Breast epithelium (tissue), 4 donors: ENCODE results near the gene REPS1. TPM values are rescaled to one million over a fixed set of nuclear protein-coding genes. Genes with fewer than 3 reads are reported as not detected.

ENCODE experiments used
- DNase-seq, 2 donors: peaks; one replicate each; pipeline ENCODE4 v3.0.0-alpha.2; 2019; ENCODE audit warnings: low spot score in 2 of 2
- H3K27ac ChIP-seq, 2 donors: fragments of 200-600 bp; sonication (generic) in 1 of 2; one replicate each; pipeline ENCODE4 v1.5.1; 2016 to 2019; ENCODE audit warnings: mild to moderate bottlenecking in 1 of 2
- H3K27me3 ChIP-seq, 2 donors: fragments of 200-600 bp; sonication (generic) in 1 of 2; one replicate each; pipeline versions ENCODE4 v1.5.1 to v1.6.0; 2017 to 2019; ENCODE audit warnings: control low read depth in 1 of 2, mild to moderate bottlenecking in 1 of 2
- H3K36me3 ChIP-seq: fragments of 200-600 bp; one replicate; pipeline ENCODE4 v1.5.1; 2019
- H3K4me1 ChIP-seq, 2 donors: fragments of 200-600 bp; sonication (generic); one replicate each; pipeline ENCODE4 v1.5.1; 2016 to 2019; ENCODE audit warnings: control low read depth in 1 of 2
- H3K4me3 ChIP-seq, 3 donors: fragments of 200-600 bp; sonication (generic); 1 replicate in 2 of 3; 2 replicates in 1 of 3; pipeline ENCODE4 v1.5.1; 2016 to 2019; ENCODE audit warnings: mild to moderate bottlenecking in 3 of 3, moderate library complexity in 2 of 3
- H3K9me3 ChIP-seq, 2 donors: fragments of 200-600 bp; sonication (generic) in 1 of 2; one replicate each; pipeline ENCODE4 v1.5.1; 2016 to 2019; ENCODE audit warnings: control low read depth in 1 of 2
- POLR2A ChIP-seq: fragments of 450-650 bp; IDR thresholded peaks from one replicate; pipeline ENCODE4 v1.6.1; 2016; ENCODE audit warnings: antibody characterized with exemption, mild to moderate bottlenecking, moderate library complexity
- POLR2AphosphoS5 ChIP-seq, 3 donors: sonication (generic); formaldehyde crosslinking; IDR thresholded peaks; one replicate each; pipeline ENCODE4 v1.6.1; 2017; ENCODE audit warnings: antibody characterized with exemption in 3 of 3
- intact Hi-C: fragments of 100-400 bp; cut with DNase I; formaldehyde crosslinking; loops from one replicate; pipeline ENCODE4 v1.15.1; 2023; ENCODE audit warnings: low total_unique reads
- total RNA-seq, 3 donors: library from RNA; depleted of rRNA; stranded (reverse); fragments of >200 nt; gene quantifications; one replicate each; pipeline ENCODE4 v1.1.0, GENCODE V29; 2016
- TF ChIP-seq, protein P1 (sequence below), 3 donors: fragments of 450-650 bp; IDR thresholded peaks; one replicate each; pipeline ENCODE4 v1.5.1; 2016 to 2017; ENCODE audit warnings: antibody characterized with exemption in 3 of 3, mild to moderate bottlenecking in 3 of 3, moderate library complexity in 3 of 3

REPS1 gene
- total RNA-seq, 3 donors from 2014 or later = 40.5 to 79.9 (median 66.5) TPM

DNA sequence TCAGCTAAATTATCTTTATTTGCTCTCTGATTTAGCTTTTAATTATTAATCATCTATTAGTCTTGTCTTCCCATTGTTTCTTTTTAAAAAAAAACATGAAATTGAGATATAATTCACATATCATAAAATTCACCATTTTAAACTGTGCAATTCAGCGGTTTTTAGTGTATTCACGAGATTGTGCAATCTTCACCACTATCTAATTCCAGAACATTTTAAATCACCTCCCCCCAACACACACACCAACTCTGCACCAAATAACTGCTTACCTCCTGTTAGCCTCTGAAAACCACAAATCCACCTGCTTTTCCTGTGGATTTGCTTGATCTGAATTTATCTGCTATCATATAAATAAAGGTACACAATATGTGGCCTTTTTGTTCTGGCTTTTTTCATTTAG is 31.7 kb upstream of the REPS1 start:
- TF ChIP-seq POLR2A (no peak), POLR2AphosphoS5 (IDR thresholded peaks at IDR 0.05) (no peak)
- TF ChIP-seq, protein P1, sequence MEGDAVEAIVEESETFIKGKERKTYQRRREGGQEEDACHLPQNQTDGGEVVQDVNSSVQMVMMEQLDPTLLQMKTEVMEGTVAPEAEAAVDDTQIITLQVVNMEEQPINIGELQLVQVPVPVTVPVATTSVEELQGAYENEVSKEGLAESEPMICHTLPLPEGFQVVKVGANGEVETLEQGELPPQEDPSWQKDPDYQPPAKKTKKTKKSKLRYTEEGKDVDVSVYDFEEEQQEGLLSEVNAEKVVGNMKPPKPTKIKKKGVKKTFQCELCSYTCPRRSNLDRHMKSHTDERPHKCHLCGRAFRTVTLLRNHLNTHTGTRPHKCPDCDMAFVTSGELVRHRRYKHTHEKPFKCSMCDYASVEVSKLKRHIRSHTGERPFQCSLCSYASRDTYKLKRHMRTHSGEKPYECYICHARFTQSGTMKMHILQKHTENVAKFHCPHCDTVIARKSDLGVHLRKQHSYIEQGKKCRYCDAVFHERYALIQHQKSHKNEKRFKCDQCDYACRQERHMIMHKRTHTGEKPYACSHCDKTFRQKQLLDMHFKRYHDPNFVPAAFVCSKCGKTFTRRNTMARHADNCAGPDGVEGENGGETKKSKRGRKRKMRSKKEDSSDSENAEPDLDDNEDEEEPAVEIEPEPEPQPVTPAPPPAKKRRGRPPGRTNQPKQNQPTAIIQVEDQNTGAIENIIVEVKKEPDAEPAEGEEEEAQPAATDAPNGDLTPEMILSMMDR (IDR thresholded peaks at IDR 0.05) = no peak
- Histone ChIP-seq H3K9me3 (no peaks in the 10 kb centered on the region), H3K36me3 (no peaks in the 10 kb centered on the region), H3K4me1 (no peaks in the 10 kb centered on the region), H3K27ac (no peak overlapping the region), H3K4me3 (no peak overlapping the region), H3K27me3 (no peaks in the 10 kb centered on the region)
- intact Hi-C loops = no loop called here
- DNase-seq = no peak

DNA sequence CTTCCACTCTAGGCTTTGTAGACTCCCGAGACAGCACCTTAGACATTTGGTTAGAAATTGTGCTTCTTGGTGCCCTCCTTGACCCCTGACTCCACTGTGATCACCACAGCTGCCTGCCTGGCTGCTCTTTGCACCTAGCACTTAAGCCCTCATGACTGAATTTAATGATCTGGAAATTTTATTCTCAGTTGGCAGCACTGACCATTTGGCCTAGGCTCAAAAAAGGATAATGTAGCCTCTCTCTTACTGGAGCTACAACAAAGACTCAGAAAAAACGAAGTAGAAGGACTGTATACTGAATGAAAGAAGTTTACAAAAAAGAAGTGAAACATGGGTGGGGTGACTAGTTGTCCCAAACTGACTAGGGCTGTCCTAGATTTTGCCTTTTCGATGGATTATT is 29.2 kb upstream of the REPS1 start:
- Histone ChIP-seq H3K9me3 (no peaks in the 10 kb centered on the region), H3K4me1 (no peaks in the 10 kb centered on the region), H3K36me3 (no peaks in the 10 kb centered on the region), H3K27ac (no peak overlapping the region), H3K4me3 (no peak overlapping the region), H3K27me3 (no peaks in the 10 kb centered on the region)
- no peak for TF ChIP-seq POLR2AphosphoS5 (IDR thresholded peaks at IDR 0.05)
- TF ChIP-seq, protein P1 (IDR thresholded peaks at IDR 0.05) = no peak
- no peak for TF ChIP-seq POLR2A
- intact Hi-C loops = no loop called here
- no peak for DNase-seq

DNA sequence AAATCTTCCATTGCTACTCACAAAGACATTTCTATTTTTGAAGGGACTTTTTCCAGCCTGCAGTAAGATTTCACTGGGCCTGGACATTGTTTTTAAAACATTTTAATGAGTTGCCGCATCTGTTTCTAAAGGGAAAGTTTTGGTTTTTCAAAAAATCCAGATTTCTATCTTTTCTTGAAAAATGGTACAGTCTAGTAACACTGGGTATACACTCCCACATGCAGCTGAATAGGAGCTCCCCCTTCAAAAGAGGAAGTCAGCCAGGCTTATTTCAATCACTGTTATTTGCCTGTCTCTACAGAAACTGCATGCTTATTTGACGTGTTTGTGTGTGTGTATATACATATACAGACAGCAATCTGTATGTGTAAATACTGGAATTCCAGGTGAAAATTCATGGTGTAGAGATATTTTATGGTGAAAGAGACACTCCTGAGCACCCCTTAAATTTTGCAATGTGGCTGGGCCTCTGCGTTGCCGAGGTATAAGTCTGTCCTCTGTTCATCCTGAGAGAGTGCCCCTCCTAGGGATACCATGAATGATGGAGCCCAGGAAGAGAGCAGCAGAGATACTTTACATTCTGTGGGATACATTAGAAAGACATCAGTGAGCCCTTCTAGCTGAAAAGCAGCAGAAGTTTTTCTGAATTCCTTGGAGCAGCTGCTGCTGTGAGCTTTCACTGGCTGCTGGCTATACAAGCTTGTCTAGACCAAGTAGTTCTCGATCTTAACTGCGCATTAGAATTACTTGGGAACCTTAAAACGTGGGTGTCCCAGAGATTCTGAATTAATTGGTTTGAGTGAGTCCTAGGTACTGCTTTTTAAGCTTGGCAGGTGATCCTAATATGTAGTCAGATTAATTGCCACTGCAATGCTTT is 28.5 kb upstream of the REPS1 start:
- Histone ChIP-seq H3K4me3 (no peak overlapping the region), H3K27ac (no peak overlapping the region), H3K36me3 (no peaks in the 10 kb centered on the region), H3K9me3 (no peaks in the 10 kb centered on the region), H3K27me3 (no peaks in the 10 kb centered on the region), H3K4me1 (no peaks in the 10 kb centered on the region)
- intact Hi-C loops = no loop called here
- TF ChIP-seq, protein P1 (IDR thresholded peaks at IDR 0.05) = no peak
- TF ChIP-seq POLR2A (no peak), POLR2AphosphoS5 (IDR thresholded peaks at IDR 0.05) (no peak)
- no peak for DNase-seq

DNA sequence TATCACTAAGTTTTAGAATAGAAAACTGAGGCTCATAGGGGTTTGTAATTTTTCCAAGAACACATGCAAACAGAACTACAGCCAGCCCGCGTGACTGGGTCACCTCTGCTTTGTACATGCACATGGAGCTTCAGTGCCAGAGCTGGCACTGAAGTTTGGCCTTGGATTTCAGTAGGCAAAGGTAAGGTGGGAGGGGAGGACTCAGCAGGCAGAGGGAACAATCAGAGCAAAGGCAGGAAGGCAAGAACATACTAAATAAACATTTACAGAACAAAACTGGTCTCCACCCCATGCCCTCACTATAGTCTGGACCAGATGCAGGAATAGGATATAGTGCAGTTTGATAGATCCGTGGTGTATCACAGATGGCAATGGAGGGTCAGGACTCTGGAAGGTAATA is 26.9 kb upstream of the REPS1 start:
- Histone ChIP-seq H3K9me3 (no peaks in the 10 kb centered on the region), H3K4me3 (no peak overlapping the region), H3K36me3 (no peaks in the 10 kb centered on the region), H3K27ac (no peak overlapping the region), H3K27me3 (no peaks in the 10 kb centered on the region), H3K4me1 (no peaks in the 10 kb centered on the region)
- intact Hi-C loops = no loop called here
- TF ChIP-seq, protein P1 (IDR thresholded peaks at IDR 0.05) = no peak
- TF ChIP-seq POLR2AphosphoS5 (IDR thresholded peaks at IDR 0.05) (no peak), POLR2A (no peak)
- no peak for DNase-seq

DNA sequence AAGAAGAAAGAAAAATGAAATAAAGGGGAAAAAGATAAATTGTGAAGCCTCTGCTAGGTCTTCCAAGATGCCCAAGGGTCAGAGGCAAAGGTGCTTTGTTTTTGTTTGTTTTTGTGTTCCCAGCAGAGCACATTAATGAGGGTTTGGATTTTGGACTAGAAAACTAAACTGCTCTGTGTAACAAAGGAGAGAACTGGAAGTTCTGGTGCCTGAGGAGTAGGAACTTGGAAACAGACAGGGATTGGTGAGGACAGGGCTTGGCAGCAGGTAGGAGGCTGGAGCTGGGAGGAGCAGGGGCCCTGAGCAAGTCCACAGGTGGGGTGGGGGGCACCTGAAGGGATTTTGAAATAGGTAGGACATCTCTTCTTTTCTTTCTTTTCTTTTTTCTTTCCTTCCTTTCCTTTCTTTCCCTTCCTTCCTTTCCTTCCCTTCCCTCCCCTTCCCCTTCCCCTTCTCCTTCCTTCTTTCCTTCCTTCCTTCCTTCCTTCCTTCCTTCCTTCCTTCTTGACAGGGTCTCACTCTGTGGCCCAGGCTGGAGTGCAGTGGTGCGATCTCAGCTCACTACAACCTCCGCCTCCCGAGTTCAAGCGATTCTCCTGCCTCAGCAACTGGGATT is 25.2 kb upstream of the REPS1 start:
- no peak for DNase-seq
- intact Hi-C loops = no loop called here
- no peaks in the 10 kb centered on the region for H3K27me3 ChIP-seq
- no peak overlapping the region for H3K4me3 ChIP-seq
- no peak overlapping the region for H3K27ac ChIP-seq
- TF ChIP-seq POLR2AphosphoS5 (IDR thresholded peaks at IDR 0.05) = no peak
- TF ChIP-seq, protein P1 (IDR thresholded peaks at IDR 0.05) = no peak
- TF ChIP-seq POLR2A = no peak
- H3K9me3 ChIP-seq = no peaks in the 10 kb centered on the region
- no peaks in the 10 kb centered on the region for H3K36me3 ChIP-seq
- H3K4me1 ChIP-seq = no peaks in the 10 kb centered on the region
